ENCODE measurements around the gene SLC7A14. TPM values are rescaled to one million over a fixed set of nuclear protein-coding genes. Genes with fewer than 3 reads are reported as not detected.

Gene SLC7A14
- total and polyA plus RNA-seq, 10 of the 15 experiments (the other 5 are each of a cell fraction or from before 2014, with no cell fraction given) = not detected

GRCh38 chr3:170611751-170612150, 25.9 kb upstream of the SLC7A14 start (continued):
- TF ChIP-seq REST (IDR thresholded peaks at IDR 0.05; ENCODE audit: low read depth, low read length) (no peak), EP300 (IDR thresholded peaks at IDR 0.05; ENCODE audit: borderline replicate concordance in 1 of 2, control insufficient read depth in 1 of 2, low read depth in 2 of 2, low read length in 2 of 2) (no peak)

GRCh38 chr3:170610321-170610884, 24.5 kb upstream of the SLC7A14 start:
- Histone ChIP-seq H4K20me1 (ENCODE audit: control insufficient read depth, insufficient read depth) (no peaks in the 10 kb centered on the region), H3K27ac (ENCODE audit: control insufficient read depth, insufficient read depth) (no peak overlapping the region), H3K9ac (ENCODE audit: control insufficient read depth, insufficient read depth, low read length) (no peak overlapping the region), H3K4me1 (ENCODE audit: control insufficient read depth, insufficient read depth, low read length) (no peaks in the 10 kb centered on the region), H3K9me3 (replicated peaks; ENCODE audit: control insufficient read depth, insufficient read depth, low read length) (no peaks in the 10 kb centered on the region), H3K27me3 (replicated peaks in 1 of 2; ENCODE audit: control insufficient read depth in 2 of 2, insufficient read depth in 2 of 2, low read length in 1 of 2) (no peaks in the 10 kb centered on the region; a peak in 1 of 4 replicates), H3K79me2 (ENCODE audit: control insufficient read depth, insufficient read depth, low read length) (no peaks in the 10 kb centered on the region), H2AFZ (ENCODE audit: control insufficient read depth, low read depth, low read length) (no peak overlapping the region), H3K4me3 (no peak overlapping the region), H3K36me3 (ENCODE audit: control insufficient read depth in 2 of 2, insufficient read depth in 2 of 2, low read length in 1 of 2) (no peaks in the 10 kb centered on the region), H3K4me2 (ENCODE audit: control insufficient read depth, insufficient read depth) (no peak overlapping the region)
- RAD21 ChIA-PET (ENCODE audit: unreplicated experiment) = no interaction called here
- SMC1A ChIA-PET (ENCODE audit: uncharacterized antibody, unreplicated experiment) = interaction anchor here (1.6 kb wide), 1 partner anchor 12 kb away, joined by 4 read pairs; no protein-coding TSS in a partner anchor
- CTCF ChIA-PET = no interaction called here
- 65% methylated on average over 8 of the region's 8 CpGs for WGBS (ENCODE audit: insufficient coverage, insufficient replicate concordance, low lambda C conversion rate, missing lambda C conversion rate)
- POLR2A ChIA-PET = no interaction called here
- DNase-seq (ENCODE audit: low read depth, low spot score) = no peak
- BruUV-seq (replicated peaks) = no TSS peak
- no peak for ATAC-seq
- FAIRE-seq = no peak
- in situ Hi-C loops (cut with MboI) = no loop called here
- TF ChIP-seq ZBTB33 (IDR thresholded peaks at IDR 0.05) (no peak), FOXK2 (IDR thresholded peaks at IDR 0.05) (no peak), RAD51 (IDR thresholded peaks at IDR 0.05) (no peak), DPF2 (IDR thresholded peaks at IDR 0.05) (no peak), REST (IDR thresholded peaks at IDR 0.05; ENCODE audit: low read depth, low read length) (no peak), KDM1A (IDR thresholded peaks at IDR 0.05; ENCODE audit: borderline replicate concordance) (no peak), KAT2A (conservative IDR thresholded peaks at IDR 0.05; ENCODE audit: control insufficient read depth, low read depth, low read length) (no peak)
- intact Hi-C loops (cut with micrococcal nuclease; ENCODE audit: unreplicated experiment) = no loop called here
